Kidney epithelial cell (primary cell): ENCODE data around the gene NR3C2. TPM values are rescaled to one million over a fixed set of nuclear protein-coding genes. Genes with fewer than 3 reads are reported as not detected.

Source experiments
- DNase-seq: peaks from one replicate; pipeline ENCODE4 v3.0.0-alpha.2; 2010; ENCODE audit warnings: low read depth
- H3K27me3 ChIP-seq: 2 replicates; pipeline ENCODE4 v1.6.0; 2011; ENCODE audit warnings: low read length; ENCODE audit not compliant: control insufficient read depth, insufficient read depth
- H3K36me3 ChIP-seq: 2 replicates; pipeline ENCODE4 v1.5.1; 2011; ENCODE audit warnings: low read length; ENCODE audit not compliant: control insufficient read depth, insufficient read depth
- H3K4me3 ChIP-seq: 2 replicates; pipeline ENCODE4 v1.5.1; 2011; ENCODE audit warnings: low read depth, mild to moderate bottlenecking, control low read depth, low read length
- CTCF ChIP-seq: IDR thresholded peaks from 2 replicates; pipeline ENCODE4 v1.5.1; 2011; ENCODE audit warnings: mild to moderate bottlenecking, moderate library complexity, low read length, control low read depth, inconsistent platforms; ENCODE audit not compliant: insufficient read depth, poor library complexity, severe bottlenecking
- total RNA-seq: library from RNA; depleted of rRNA; stranded (reverse); fragments of >200 nt; gene quantifications from 2 replicates; pipeline ENCODE4 v1.2.3, GENCODE V29; 2015

Gene NR3C2
- total RNA-seq, 1 donor from 2014 or later: 6.5 TPM

GRCh38 chr4:148225639-148226038, 216.6 kb downstream of the NR3C2 start:
- Histone ChIP-seq H3K4me3 (no peak overlapping the region), H3K36me3 (no peaks in the 10 kb centered on the region), H3K27me3 (no peaks in the 10 kb centered on the region)
- TF ChIP-seq CTCF: no peak
- DNase-seq: no peak

- Histone ChIP-seq H3K36me3 (no peaks in the 10 kb centered on the region), H3K27me3 (no peaks in the 10 kb centered on the region), H3K4me3 (no peak overlapping the region)
- no peak for DNase-seq
- no peak for TF ChIP-seq CTCF
Measured at GRCh38 chr4:148224476-148224875, 217.7 kb downstream of the NR3C2 start.

- Histone ChIP-seq H3K4me3 (no peak overlapping the region), H3K27me3 (no peaks in the 10 kb centered on the region), H3K36me3 (no peaks in the 10 kb centered on the region)
- no peak for TF ChIP-seq CTCF
- no peak for DNase-seq
Measured at GRCh38 chr4:148222991-148223660, 219.1 kb downstream of the NR3C2 start.

DNA sequence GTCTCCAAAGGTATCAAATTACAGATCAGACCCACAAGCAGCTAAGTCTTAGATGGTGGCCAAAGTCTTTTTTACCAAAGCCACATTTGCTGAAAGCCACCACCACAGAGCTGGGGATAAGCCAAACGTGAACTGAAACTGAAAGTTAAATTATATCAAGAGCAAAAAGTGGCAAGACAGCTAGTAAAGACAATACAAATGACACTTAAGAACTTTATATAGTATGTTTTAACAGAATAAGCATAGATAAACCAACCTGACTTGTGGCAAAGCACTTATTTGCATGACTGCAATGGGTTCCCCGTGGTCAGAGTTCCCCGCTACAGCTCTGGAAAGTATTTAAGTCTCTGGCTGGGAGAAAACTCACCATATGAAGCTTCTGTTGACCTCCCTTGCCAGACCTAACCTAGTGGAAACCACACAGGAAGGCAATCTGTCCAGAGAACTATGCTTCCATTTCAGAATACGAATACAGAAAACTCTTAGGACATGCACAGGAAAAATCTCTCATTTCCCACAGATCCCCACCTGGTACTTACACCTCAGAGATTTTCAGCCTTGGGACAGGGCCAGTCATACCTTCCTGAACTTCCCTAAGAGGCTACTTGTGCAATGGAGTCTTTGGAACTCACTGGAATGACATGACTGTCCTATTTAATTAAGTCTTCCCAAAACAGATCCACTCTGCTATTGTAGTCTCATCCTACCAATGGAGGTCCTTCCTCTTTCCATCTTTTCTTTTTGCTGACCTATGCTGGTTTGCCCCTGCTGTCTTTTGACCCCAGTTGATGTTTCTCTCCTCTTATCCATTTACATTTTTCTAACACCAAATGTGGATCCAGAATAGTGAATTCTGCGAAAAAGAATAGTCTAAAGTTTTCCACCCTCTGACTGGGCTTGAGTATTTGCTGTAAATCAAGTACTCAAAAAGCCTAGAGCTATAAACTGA, 225.1 kb downstream of the NR3C2 start:
- DNase-seq: no peak

GRCh38 chr4:148216321-148216720, 225.9 kb downstream of the NR3C2 start:
- Histone ChIP-seq H3K36me3 (no peaks in the 10 kb centered on the region), H3K27me3 (no peaks in the 10 kb centered on the region), H3K4me3 (no peak overlapping the region)
- no peak for DNase-seq
- no peak for TF ChIP-seq CTCF

More for the DNA sequence above, 225.1 kb downstream of the NR3C2 start:
- TF ChIP-seq CTCF: no peak
- Histone ChIP-seq H3K36me3 (no peaks in the 10 kb centered on the region), H3K4me3 (no peak overlapping the region), H3K27me3 (no peaks in the 10 kb centered on the region)
